Stimulated activated CD4-positive, alpha-beta T cell treated with anti-CD3 and anti-CD28 coated beads, Interleukin-2, amount 100 ng/mL, for 4 hours (primary cell): Measurements from ENCODE around the gene ZNF821.
"Not testable (repeated sequence)": the region's sequence is repeated elsewhere in the genome, so short reads cannot be mapped to it uniquely, and the experiment has no call there.

Source experiments
- DNase-seq: peaks from one replicate; pipeline ENCODE4 v3.0.0-alpha.2; 2020; ENCODE audit warnings: low read depth

Gene ZNF821

DNA sequence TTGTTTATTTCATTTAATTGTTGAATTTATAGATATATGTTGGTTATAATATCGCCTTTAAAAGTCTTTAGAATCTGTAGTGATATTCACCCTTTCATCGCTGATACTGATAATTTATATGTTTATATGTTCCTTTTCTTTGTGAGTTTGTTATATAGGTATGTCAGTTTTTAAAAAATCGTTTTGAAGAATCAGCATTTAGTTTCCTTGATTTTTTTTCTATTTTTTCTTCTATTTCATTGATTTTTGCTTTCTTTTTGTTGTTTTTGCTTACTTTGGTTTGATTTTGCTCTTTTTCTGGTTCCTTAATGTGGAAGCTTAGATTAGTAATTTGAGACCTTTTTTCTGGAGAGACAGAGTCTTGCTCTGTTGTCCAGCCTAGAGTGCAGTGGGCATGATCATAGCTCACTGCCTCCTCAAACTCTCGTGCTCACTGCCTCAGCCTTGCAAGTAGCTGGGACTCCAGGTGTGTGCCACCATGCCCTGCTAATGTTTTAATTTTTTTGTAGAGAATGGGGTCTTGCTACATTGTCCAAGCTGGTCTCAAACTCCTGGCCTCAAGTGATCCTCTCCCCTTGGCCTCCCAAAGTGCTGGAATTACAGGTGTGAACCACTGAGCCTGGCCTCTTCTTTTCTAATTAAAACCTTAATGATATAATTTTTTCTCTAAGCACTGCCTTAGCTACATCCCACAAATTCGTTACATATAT lies 18.8 kb upstream of the ZNF821 start:
- DNase-seq = no peak

- DNase-seq = no peak
Observed at GRCh38 chr16:71899171-71899570, 15.2 kb upstream of the ZNF821 start.

DNA sequence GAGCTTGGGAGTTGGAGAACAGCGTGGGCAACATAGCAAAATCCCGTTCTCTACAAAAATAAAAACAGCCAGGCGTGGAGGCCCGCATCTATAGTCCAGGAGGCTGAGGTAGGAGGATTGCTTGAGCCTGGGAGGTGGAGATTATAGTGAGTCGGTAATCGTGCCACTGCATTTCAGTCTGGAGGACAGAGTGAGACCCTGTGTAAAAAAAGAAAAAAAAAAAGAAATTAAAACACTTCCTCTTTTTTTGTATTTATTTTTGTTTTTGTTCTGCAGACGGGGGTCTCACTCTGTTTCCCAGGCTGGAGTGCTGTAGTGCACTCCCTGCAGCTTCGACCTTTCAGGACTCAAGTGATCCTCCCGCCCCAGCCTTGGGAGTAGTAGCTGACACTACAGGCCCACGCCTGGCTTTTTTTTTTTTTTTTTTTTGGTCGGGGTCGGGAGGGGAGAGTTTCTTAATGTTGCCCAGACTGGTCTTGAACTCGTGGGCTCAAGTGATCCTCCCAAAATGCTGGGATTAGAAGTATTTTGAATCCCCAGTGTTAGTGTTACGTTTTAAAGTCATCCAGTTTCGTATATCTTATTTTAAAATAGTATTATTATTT lies 12.9 kb upstream of the ZNF821 start:
- no peak for DNase-seq

DNA sequence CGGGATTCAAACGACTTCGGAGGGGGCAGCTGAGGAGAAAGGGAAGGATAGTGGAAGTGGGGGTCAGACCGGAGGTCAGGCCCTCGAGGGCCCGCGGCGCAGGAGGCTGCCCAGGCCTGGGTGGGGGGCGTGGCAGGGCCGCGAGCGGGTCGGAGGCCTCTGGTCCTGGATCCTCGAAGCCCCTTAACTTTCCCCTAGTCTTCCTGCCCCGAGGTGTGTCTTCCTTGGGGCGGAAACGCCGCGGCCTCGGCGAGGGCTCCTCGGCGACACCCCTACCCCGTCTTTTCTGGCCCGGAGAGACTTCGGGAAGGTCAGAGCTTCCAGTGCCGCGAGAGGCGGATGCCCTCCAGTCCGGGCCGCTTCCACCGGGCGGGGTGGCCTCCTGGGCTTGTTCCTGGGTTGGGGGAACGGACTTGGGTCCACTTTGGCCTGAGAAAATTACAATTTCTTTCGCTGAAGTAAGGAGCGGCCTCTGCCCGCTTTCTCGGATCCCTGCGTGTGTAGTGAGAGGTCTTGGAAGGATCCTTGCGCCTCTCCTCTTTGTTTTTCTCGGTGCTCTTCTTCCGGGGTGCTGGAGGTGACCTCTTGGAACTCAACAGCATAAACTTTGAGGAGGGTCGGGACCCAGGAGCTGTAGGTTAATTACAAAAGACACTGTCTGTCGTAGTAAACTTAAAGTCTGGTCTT lies 11.8 kb upstream of the ZNF821 start:
- no peak for DNase-seq

GRCh38 chr16:71894921-71895678 lies 11.1 kb upstream of the ZNF821 start, which contains the start of gene IST1:
IST1 (plus strand) TSS chr16:71895531; CDS start chr16:71915641, 20,110 bp downstream.
- DNase-seq = peak; percentile 98

DNA sequence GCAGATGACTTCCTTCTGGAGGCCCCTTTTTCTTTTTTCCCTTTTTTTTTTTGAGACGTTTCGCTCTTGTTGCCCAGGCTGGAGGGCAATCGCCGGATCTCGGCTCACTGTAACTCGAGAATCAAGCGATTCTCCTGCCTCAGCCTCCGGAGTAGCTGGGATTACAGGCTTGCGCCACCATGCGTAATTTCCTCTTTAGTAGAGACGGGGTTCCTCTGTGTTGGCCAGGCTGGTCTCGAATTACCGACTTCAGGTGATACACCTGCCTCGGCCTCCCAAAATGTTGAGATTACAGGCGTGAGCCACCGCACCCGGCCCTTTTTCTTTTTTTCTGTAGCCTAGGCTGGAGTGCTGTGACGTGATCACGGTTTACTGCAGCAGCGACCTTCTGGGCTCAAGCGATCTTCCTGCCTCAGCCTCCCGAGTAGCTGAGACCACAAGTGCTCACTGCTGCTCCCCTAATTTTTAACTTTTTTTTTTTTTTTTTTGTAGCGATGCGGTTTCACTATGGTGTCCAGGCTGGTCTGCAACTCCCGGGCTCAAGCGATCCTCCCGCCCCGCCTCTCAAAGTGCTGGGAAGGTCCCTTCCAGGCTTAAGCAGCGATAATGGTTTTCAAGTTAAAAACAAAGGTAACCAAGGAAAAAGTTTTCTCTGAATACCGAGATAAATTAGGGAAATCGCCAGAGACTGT lies 10.4 kb upstream of the ZNF821 start:
- peak; percentile 10 for DNase-seq

DNA sequence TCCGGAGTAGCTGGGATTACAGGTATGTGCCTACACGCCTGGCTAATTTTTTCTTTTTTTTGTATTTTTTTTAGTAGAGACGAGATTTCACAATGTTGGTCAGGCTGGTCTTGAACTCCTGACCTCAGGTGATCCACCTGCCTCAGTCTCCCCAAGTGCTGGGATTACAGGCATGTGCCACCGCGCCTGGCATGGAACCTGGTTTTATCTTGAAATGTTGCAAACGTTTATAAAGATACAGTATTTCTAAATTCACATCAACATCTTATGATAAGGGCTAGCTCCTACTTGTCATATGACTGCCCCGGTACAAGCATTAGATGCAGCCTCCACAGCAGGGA lies 9.9 kb upstream of the ZNF821 start:
- DNase-seq = no peak

GRCh38 chr16:71889147-71889546 lies 5.2 kb upstream of the ZNF821 start:
- DNase-seq = no peak

- DNase-seq = no peak
Observed at GRCh38 chr16:71885261-71885650, 1.3 kb upstream of the ZNF821 start.

DNA sequence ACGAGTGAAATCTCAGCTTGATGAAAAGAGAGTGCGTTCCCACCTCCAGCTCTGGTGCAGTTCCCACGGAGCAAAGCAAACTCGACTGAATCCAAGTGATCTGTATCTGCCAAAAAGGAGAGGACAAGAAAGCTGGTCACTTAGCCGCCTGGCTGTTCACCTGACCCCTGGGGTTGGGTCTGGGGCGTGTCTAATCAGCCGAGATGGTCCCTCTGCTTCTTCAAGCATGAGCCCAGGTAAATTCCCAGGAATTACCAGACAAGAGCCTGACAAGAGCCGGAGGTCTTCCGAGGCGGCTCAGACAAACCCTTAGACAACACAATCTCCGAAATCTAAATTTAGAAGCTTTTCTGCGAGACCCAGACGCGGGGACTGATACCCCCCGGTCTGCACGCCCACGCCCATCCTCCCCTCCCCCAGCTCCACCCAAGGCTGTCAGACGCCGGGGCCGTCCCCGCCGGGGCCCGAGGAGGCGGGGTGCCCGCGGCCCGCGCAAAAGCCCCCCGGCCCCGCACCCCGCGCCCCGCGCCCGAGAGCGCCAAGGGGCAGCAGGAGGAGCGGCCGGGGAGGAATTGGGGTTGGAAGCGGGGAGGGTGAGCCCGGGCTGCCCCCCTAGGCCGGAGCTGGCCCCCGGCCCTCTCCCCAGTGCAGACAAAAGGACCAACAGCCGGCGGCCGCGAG lies 674 bp downstream of the ZNF821 start:
- DNase-seq = peak; percentile 61

DNA sequence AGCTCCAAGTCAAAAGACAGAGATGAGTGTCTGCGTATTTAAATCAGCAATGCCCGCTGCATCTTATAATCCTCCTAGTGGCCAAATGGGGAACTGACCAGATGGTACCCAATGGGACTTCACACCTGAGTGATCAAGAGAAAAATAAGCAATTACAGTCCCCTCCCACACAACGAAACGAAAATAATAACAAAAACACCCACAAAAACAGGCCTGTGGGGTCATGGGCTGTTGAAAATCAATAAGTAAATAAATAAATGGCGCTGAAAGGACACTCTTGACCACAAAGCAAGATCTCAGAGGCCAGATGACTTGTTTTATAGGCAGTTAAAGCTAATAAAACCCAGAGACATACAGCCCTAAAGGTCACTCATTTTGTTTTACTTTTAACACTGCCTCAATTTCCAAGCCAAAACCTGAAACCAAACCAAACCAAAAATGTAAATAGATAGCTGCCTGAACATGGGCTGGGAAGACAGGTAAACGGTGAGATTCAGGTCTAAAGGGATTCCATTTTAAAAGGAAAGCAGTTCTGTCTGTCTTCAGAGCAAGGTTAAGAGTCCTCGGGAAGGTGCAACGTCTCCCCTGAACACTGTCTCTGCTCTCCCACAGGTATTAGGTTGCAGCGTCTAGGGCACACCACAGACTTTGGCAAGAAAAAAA lies 1.3 kb downstream of the ZNF821 start:
- peak; percentile 72 for DNase-seq

GRCh38 chr16:71880176-71880575 lies 3.8 kb downstream of the ZNF821 start:
- no peak for DNase-seq

GRCh38 chr16:71878911-71879310 lies 5.1 kb downstream of the ZNF821 start:
- DNase-seq = no peak

- no peak for DNase-seq
Observed at GRCh38 chr16:71873199-71873598, 10.8 kb downstream of the ZNF821 start.

- DNase-seq = no peak
Observed at GRCh38 chr16:71870818-71871217, 13.2 kb downstream of the ZNF821 start.

GRCh38 chr16:71869089-71869488 lies 14.9 kb downstream of the ZNF821 start:
- DNase-seq = no peak

DNA sequence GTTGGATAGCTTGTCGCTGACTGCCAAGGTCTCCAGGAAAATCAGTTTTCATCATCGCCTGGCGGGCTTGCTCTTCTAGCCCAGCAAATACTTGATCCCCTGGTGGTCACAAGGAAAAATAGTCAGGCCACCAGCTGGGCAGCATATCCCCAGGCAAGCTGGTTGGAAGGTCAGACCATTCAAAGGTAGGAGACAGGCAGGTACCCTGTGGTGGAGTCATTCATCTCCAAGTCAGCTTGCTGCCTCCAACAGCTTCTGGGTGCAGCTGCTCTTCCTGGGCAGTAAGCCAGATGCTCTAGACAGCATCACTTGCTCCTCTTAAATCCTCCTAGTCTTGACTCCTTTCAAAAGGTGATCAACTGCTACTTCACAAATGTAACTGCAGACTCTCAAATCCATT lies 16.0 kb downstream of the ZNF821 start:
- DNase-seq = no peak

DNA sequence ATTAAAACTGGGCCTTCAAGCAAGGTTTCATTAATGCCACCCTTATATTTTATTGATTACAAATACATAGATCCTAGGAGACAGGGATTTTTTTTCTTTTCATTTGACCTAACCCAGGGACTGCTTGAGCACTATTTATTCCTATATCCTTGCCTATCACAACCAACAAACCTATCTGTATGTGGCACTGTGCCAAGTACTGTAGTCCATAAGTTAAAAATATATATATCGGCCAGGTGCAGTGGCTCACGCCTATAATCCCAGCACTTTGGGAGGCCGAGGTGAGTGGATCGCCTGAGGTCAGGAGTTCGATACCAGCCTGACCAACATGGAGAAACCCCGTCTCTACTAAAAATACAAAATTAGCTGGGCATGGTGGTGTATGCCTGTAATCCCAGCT lies 16.8 kb downstream of the ZNF821 start:
- not testable (repeated sequence) for DNase-seq

- no peak for DNase-seq
Observed at GRCh38 chr16:71865173-71865863, 18.7 kb downstream of the ZNF821 start.

GRCh38 chr16:71863995-71864394 lies 20.0 kb downstream of the ZNF821 start:
- no peak for DNase-seq
